Fibroblast of upper back skin (primary cell): Measurements from ENCODE around the gene TXNRD2.

Experiments used
- DNase-seq: peaks from one replicate; pipeline ENCODE4 v3.0.0-alpha.2; 2013

Gene TXNRD2

DNA sequence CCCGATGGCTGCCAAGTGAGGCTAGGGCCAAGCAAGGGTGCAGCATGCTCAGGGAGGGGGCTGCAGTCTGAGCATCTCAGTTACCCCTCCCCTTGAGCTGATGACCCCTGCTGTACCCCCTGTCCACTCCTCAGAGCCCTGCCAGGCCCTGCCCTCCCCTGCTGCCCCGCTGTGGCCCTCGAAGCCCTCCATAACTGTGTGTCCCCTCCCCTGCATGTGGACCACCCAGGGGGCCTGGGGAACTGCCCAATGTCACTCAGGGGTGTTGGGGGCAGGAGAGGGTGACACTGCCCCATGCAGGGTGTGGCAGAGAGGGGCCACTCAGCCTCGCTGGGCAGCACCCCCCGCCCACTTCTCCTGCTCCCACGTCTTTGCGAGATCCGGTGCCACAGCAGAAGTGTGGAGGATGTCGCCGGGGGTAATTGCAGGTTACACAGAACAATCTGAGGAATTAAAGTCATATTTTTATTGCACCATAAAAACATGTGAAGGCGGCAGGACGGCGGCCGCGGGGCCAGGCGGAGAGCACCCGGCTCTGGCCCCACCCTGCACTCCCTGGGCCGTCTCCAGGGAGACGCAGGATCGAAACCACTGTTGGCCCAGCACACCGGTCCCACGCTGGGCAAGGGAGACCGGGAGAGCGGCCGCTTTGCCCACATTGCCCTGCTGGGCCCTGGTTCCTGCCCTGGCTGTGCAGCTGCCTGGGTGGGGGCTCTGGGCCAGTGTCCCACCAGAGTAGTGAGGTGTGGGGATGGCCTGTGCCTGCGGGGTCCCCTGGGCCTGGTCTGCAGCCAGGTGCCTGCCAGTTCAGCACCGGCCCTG lies 68.3 kb downstream of the TXNRD2 start:
- no peak for DNase-seq

DNA sequence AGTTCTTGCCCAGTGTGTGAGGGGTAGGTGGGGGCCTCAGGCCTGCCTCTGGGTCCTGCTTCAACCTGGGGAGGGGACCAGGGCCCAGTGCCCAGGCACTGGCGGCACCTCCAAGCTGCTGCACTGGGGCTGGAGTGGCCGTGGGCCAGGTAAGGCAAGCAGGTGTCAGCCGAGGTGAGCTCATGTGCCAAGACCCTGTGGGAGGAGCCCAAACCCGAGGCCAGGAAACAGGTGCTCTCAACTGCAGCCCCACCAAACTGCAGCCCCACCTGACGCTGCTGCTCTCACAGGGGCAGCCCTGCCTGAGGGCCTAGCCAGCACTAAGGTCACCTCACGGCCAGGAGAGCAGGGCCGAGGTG lies 68.9 kb downstream of the TXNRD2 start:
- no peak for DNase-seq

DNA sequence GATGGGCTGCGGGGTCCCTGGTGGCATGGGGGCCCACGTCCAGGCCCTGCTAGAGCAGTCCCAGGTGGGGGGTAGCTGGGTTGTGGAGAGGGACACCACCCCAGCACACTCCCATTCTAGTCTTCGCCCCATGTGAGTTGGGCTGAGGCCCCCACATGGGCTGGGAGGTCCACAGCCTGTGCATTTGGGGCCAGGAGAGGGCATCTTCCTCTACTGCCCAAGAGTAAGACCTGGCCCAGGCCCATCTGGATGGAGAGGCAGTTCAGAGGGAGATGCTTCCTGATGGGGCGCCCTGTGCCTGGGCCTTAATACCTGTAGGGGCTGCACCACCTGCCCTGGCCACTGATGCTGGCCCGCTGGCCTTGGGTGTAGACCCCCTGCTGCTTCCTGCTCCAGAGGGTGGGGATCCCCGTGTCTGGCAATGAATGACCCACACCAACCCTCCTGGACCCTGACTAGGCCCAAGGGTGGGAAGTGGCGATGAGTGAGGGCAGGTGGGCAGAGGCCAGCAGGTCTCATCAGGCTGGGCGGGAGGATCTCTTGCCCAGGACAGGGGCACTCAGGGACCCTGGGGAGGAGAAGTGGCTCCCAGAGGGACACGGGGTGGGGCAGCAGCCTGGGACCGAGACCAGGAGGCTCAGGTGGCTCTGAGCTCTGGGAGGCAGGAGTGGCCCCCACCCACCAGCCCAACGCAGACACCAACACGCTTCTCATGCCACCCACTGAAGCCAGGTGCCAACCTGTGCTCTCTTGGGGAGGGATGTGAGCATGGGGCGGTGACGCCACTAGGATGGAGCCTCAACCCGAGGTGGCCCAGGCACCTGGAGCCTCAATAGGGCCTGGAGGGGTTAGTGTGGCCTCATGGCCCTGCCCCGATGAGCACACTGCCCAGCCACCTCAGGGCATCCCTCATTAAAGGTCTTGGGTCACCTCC lies 69.5 kb downstream of the TXNRD2 start:
- no peak for DNase-seq

DNA sequence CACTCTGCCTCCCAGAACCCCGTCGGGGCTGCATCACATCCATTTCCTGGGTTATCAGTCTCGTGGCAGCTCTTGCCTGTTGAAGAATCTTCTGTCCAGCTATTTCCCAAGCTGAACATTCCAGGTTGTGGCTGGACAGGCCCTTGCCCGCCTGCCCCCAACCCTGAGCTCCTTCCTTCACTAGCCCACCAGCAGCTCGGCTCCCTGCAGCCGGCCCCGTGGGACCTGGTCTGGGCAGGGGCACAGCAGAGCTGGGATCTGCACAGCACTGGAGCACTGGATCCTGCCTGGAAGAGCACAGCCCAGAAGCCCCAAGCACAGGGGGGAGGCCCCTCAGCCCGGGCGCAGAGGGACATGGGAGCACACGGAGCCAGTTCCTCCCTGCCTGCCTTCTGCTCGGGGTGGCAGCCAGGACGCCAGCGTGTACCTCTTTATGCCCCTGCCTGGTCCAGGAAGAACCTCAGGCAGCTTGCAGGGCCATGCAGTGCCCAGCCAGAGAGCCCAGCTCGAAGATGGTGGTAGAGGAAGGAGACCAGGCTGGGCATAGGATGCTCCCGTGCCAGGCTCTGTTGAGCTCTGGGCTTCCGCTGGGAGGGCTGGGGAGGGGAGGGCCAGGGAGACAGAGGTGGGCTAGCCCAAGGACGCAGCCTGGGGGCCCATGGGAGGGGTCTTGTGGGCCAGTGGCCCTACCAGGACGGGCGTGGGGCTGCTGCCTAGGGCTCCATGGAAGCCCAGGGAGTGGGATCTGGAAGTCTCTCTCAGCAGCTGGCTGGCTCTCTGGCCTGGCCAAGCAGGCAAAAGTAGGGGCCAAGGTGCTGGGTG lies 70.4 kb downstream of the TXNRD2 start:
- DNase-seq: no peak

DNA sequence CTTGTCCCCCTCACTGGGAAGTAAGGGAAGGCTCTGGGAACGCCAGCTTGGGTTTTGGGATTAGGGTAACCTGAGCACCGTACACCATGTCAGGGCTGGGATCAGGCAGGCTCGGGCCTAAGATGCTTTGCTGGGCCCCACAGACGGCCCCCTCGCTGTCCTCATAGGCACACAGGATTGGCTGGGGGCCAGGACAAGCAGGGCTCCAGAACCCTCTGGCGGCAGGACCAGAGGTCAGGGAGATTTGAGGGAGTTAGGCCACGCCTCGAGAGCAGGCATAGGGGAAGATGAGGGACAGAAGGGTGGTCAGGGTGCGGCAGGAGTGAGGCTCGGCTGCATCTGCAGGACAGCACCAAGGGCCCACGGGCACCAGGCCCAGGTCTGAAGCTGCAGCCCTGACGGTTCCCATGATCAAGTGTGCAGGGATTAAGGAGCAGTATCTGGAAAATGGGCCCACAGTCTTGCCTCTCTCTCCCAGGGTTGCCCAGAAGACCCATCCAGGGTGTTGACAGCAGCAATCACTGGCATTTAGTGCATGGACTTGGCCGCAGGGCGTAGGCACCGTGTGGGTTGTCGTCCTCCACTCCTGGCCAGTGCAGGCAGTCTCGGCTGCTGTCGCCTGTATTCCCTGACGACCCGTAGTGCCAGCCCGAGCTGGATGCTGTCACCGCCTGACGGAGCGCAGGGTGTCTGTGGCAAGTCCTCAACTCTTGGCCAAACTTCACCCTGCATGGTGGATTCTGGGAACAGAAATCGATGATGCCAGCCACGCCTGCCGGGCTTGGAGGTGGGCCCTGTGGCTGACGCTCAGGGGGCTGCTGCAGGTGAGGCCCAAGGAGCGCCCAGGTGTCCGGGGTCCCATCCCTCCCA lies 71.2 kb downstream of the TXNRD2 start:
- no peak for DNase-seq

DNA sequence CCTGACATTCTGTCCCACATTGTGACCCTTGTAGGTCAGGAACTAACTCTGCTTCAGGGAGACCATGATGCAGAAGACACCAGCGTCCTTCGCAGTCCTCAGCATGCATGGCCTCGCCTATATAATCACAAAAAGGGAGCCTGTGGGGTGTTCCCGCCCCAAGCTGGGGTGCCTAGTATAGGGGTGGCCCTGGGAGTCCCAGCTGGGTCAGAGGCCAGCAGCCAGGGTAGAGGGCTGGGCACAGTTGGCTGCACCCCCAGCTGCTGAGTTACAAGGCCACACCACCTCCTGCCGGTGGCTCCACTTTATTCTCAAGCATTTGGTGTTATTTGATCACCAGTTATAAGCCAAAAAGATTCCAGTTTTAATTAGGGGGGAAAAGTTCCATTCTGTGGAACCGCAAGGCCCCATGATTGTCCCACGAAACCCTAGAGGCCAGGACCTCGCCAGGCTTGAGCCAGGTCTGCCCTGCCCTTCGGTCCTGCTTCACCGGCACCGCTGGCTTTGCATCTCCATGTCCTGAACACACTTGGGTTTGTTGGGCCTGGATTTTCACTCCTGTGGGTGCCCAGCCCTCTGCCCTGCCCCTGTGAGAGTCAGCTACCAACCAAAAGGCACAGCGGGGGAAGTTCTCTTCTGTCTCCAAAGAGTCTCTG lies 72.0 kb downstream of the TXNRD2 start:
- no peak for DNase-seq

DNA sequence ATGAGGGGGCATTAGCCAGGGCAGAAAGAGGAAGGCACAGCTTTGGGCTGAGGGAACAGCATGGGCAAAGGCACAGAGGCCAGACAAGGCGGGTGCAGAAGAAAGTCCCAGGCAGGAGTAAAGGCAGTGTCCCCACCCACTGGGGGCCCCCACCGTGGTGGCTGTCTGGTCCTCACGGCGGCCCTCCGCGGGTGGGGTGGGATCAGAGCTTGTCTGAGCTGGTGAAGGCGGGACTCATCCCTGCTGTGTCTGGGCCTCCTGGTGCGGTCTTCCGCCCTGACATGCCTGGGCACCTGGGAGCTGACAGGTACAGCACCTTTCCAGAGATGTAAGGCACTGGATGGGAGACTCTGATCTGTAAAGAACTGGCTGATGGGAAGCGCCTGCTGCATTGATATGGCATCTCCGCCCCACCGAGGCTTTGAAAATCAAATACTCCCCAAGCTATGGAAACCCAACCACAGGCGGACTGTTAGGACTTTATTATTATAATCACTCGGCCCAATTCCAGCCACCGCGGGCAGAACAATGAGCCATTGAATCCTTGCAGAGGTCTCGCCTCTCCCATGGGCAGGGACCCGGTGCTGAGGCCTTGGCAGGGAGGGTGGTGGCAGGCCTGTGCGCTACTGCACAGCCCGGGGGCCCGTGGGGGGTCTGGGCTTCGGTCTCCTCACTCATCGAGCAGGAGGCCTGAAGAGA lies 72.7 kb downstream of the TXNRD2 start:
- no peak for DNase-seq

DNA sequence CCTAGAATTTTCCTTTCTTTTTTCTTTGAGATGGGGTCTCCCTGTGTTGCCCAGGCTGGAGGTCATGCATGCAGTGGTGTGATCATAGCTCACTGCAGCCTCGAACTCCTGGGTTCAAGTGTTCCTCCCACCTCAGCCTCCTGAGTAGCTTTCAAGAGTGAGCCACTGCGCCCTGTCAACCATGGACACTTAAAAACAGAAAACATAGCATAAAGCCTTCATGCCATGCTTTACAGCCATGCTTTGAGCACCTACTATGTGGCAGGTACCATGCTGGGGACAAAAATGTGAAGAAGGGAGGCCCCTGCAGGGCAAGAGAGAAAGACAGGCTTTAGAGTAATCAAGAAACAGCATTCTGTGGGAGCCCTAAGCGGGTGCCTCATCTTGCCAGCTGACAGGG lies 73.3 kb downstream of the TXNRD2 start:
- DNase-seq: no peak

DNA sequence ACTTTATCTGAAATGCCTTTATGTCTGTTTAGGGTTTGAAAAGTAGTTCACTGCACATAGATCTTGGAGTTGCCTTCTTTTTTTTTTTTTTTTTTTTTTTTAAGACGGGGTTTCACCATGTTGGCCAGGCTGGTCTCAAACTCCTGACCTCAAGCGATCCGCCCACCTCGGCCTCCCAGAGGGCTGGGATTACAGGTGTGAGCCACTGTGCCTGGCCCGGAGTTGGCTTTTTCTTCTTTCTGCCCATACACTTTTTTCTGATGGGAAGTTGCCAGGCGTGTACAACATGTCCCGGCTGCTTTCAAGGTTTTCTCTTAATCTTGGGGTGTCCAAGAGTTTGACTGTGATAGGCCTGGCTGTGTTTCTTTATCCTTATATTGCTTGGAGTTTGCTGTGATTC lies 74.0 kb downstream of the TXNRD2 start:
- no peak for DNase-seq

DNA sequence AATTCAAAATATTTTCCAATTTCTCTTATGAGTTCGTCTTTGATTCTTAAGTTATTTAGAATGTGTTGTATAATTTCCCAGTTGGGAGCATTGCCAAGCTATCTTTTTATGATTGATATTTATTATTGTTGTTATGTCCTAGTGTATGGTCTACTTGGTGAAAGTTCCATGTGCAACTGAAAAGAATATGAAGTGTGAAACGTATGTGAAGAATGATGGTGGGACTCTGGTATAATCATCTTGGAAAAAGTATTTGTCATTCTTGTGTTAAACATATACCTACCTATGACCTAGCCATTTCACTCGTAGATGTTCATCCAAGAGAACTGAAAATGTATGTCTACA lies 75.0 kb downstream of the TXNRD2 start:
- DNase-seq: no peak

DNA sequence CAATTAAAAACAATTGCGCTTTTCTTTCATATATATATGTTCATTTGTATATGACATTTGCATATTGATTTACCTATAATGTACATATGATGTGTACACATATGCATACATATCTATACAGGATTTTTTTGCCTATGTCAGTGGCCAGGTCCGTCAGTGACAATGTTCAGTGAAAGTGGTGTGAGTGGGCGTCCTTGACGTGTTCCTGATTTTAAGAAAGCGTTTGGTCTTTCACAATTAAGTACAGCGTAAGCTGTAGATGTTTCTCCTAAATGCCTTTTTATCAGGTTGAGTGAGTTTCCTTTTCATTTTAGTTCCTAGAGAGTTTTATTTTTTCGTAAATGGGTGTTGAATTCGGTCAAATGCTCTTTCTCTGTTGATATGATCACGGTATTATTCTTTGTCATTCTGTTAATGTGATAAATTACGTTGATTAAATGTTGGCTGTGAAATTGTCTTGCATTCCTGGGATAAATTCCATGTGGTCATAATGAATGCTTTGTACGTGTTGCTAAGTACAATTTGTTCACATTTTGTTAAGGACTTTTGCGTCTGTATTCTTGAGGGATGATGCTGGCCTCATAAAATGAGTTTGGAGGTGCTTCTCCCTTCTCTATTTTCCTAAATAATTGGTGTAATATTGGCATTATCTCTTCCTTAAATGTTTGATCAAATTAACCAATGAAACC lies 76.3 kb downstream of the TXNRD2 start:
- DNase-seq: no peak

DNA sequence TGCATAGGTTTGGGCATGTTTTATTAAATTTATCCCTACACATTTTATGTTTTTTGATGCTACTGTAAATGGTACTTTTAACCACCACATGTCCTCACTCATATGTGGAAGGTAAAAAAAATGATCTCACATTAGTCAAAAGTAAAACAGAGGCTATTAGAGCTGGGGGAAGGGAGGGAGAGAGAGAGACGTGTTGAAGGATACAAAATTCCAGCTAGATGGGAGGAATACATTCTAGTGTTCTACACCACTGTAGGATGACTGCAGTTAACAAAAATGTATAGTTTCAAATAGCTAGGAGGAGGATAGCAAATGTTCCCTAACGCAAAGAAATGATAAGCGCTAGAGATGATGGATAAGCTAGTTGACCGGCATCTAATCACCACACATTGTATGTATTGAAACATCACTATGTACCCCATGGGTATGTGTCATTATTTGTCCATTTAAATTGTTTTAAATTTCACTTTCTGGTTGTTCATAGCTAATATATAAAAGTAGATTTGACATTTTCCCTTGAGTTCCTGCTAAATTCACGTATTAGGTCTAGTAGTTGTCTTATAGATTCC lies 77.0 kb downstream of the TXNRD2 start:
- DNase-seq: peak; percentile 69

DNA sequence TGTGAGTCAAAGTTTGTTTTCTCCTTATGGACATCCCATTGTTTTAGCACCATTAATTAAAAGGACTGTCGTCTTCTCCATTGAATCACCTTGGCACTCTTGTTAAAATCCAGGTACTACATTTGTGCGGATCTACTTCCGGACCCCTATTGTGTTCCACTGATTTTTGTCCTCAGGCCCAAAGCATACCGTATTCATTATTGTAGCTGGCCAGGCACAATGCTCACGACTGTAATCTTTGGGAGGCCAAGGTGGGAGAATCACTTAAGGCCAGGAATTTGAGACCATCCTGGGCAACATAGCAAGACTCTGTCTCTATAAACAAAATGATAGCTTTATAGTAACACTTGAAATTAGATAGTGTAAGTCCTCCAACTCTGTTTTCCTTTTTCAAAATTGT lies 78.0 kb downstream of the TXNRD2 start:
- no peak for DNase-seq

DNA sequence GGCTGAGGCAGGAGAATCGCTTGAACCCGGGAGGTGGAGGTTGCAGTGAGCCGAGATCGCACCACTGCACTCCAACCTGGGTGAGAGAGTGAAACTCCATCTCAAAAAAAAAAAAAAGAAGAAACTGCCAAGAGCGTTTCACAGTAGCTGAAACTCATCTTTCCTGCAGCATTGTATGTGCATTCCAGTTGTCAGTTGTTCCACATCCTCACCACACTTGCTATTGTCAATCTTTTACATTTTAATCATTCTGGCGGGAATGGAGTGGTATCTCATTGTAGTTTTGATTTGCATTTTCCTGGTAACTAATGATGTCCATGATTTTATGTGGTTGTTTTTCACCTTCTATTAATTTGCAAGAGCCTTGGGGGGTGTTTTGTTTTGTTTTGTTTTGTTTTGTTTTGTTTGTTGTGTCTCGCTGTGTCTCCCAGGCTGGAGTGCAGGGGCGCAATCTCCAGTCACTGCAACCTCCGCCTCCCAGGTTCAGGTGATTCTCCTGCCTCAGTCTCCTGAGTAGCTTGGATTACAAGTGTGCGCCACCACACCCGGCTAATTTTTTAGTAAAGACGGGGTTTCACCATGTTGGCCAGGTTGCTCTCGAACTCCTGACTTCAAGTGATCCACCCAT lies 78.9 kb downstream of the TXNRD2 start:
- DNase-seq: no peak

DNA sequence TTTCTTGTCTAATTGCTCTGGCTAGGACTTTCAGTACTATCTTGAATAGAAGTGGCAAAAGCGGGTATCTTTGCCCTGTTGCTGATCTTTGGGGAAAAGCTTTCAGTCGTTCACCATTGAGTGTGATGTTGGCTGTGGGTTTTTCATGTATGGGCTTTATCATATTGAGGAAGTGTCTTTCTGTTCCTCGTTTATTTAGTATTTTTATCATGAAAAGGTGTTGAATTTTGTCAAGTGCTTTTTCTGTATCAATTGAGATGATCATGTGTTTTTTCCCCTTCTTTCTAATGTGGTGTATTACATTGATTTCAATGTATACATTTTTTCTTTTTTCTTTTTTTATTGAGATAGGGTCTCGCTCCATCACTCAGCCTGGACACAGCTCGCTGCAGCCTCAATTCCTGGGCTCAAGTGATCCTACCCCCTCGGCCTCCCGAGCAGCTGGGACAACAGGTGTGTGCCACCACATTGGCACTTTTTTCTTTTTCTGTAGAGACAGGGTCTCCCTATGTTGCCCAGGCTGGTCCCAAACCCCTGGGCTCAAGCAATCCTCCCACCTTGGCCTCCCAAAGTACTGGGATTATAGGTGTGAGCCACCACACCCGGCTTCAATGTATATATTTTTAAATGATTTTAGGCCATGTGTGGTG lies 81.6 kb downstream of the TXNRD2 start:
- DNase-seq: no peak

DNA sequence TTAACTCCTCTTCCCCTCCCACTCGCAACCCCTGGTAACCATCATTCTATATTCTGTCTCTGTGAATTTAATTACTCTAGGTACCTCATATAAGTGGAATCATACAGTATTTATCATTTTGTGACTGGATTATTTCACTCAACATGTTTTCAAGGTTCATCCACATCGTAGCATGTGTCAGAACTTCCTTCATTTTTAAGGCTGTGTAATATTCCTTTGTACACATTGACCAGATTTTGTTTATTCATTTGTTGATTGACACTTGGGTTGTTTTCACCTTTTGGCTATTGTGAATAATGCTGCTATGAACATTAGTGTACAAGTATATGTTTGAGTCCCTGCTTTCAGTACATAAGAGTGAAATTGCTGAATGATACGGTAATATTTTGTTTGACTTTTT lies 84.2 kb downstream of the TXNRD2 start:
- DNase-seq: no peak

DNA sequence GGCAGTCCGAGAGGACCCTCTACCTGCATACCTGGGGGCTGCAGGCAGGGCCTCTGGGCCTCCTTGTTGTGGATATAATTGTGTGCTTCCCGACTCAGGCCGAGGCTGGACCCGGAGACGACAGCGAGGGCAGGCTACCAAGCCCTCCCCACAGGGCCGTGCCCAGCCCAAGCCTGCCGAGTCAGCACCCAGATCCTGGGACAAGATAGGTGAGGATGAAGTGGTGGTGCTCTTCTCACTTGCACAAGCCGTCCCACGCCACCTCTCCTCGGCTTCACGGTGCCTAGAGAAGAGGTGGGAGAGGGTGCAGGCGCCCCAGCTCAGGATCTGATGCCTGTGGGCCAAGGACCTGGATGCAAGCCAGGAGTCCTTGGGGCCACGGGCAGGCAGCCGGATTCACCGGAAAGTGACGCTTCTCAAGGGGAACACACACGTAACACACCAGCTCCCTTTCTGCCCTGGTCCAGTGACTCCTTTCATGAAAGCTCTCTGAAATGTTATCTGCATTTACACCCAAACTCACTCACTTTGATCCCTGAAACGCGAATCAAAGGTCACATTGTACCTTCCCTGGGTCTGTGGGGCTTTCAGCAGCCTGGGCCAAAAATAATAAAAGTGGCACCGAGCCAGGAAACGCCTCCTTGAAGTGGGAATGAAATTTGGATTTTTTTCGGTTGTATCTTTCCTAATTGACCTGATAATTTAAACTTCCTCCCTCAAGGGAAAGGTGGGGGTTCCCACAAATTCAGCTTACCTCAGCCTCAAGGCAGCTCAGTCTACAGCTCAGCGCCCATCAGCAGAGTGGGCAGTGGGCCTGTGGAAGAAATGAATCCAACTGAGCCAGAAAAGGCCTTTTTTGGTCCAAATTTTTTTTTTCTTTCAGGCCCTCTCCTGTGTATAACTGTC lies 85.9 kb downstream of the TXNRD2 start:
- DNase-seq: peak; percentile 36
